ENCODE results near the gene RSPH4A. TPM values are rescaled to one million over a fixed set of nuclear protein-coding genes. Genes with fewer than 3 reads are reported as not detected.
"Not testable (repeated sequence)": the region's sequence is repeated elsewhere in the genome, so short reads cannot be mapped to it uniquely, and the experiment has no call there.

Gene RSPH4A
- total and polyA plus RNA-seq, 2 experiments from 2014 or later, result 0.46 to 0.83 TPM

DNA sequence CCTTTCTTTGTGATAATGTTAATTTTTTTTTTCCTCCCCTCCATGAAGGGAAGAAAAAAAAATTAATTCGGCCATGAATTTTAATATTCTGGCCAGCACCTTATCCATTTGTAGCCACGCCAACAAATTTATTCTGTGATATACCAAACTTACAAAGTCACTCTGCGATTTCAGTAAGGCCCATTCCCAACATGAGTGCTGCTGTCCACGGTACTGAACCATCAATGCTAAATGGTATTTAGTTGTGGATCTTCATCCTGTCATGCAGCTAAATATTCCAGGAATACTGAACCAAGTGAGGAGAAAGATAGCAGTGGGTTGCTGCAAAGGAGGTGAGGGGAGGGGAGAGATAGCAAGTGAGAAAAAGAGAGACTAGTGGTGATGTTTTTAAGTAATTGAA lies 19.5 kb upstream of the RSPH4A start:
- Histone ChIP-seq H4K20me1 (ENCODE audit: insufficient read depth, poor library complexity, severe bottlenecking) (no peaks in the 10 kb centered on the region), H3K27ac (no peak overlapping the region), H2AFZ (no peak overlapping the region), H3K9me3 (ENCODE audit: low read depth) (no peaks in the 10 kb centered on the region), H3K36me3 (replicated peaks; ENCODE audit: insufficient read depth, low read depth) (no peaks in the 10 kb centered on the region), H3K79me2 (no peaks in the 10 kb centered on the region), H3K4me2 (no peak overlapping the region), H3K27me3 (no peaks in the 10 kb centered on the region), H3K9me2 (replicated peaks; ENCODE audit: insufficient read depth) (no peaks in the 10 kb centered on the region), H3K4me3 (no peak overlapping the region), H3K4me1 (ENCODE audit: insufficient read depth) (no peaks in the 10 kb centered on the region)
- TF ChIP-seq EZH2phosphoT487 (IDR thresholded peaks at IDR 0.05; ENCODE audit: low read depth, severe bottlenecking, unreplicated experiment) (no peak), EZH2 (IDR thresholded peaks at IDR 0.05; ENCODE audit: borderline replicate concordance) (no peak), CTCF (IDR thresholded peaks at IDR 0.05; ENCODE audit: poor library complexity) (no peak)
- DNase-seq (ENCODE audit: low spot score), result peak; percentile 37
- WGBS (ENCODE audit: low lambda C conversion rate, missing lambda C conversion rate), result 83% methylated on average over 4 of the region's 4 CpGs

GRCh38 chr6:116603916-116604315 lies 12.4 kb upstream of the RSPH4A start:
- H2AFZ ChIP-seq; H3K4me1 ChIP-seq (ENCODE audit: insufficient read depth); H4K20me1 ChIP-seq (ENCODE audit: insufficient read depth, poor library complexity, severe bottlenecking); H3K4me2 ChIP-seq; H3K9me3 ChIP-seq (ENCODE audit: low read depth); DNase-seq (ENCODE audit: low spot score); H3K4me3 ChIP-seq; H3K36me3 ChIP-seq (replicated peaks; ENCODE audit: insufficient read depth, low read depth); H3K27ac ChIP-seq; H3K27me3 ChIP-seq; H3K9me2 ChIP-seq (replicated peaks; ENCODE audit: insufficient read depth); H3K79me2 ChIP-seq: not testable (repeated sequence)
- 87% methylated on average over 3 of the region's 3 CpGs for WGBS (ENCODE audit: low lambda C conversion rate, missing lambda C conversion rate)

DNA sequence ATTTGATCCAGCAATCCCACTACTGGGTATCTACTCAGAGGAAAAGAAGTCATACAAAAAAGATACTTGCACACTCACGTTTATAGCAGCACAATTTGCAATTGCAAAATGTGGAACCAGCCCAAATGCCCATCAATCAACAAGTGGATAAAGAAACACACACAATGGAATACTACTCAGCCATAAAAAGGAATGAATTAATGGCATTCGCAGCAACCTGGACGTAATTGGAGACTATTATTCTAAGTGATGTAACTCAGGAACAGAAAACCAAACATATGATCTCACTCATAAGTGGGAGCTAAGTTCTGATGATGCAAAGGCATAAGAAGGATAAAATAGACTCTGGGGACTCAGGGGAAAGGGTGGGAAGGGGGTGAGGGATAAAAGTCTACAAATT lies 11.4 kb upstream of the RSPH4A start:
- not testable (repeated sequence) for H3K27me3 ChIP-seq; H3K9me2 ChIP-seq (replicated peaks; ENCODE audit: insufficient read depth); H2AFZ ChIP-seq; H3K79me2 ChIP-seq; H3K9me3 ChIP-seq (ENCODE audit: low read depth); H3K4me3 ChIP-seq; H3K36me3 ChIP-seq (replicated peaks; ENCODE audit: insufficient read depth, low read depth); DNase-seq (ENCODE audit: low spot score); H3K4me1 ChIP-seq (ENCODE audit: insufficient read depth); H4K20me1 ChIP-seq (ENCODE audit: insufficient read depth, poor library complexity, severe bottlenecking); H3K4me2 ChIP-seq; H3K27ac ChIP-seq
- 90% methylated on average over 3 of the region's 3 CpGs for WGBS (ENCODE audit: low lambda C conversion rate, missing lambda C conversion rate)

DNA sequence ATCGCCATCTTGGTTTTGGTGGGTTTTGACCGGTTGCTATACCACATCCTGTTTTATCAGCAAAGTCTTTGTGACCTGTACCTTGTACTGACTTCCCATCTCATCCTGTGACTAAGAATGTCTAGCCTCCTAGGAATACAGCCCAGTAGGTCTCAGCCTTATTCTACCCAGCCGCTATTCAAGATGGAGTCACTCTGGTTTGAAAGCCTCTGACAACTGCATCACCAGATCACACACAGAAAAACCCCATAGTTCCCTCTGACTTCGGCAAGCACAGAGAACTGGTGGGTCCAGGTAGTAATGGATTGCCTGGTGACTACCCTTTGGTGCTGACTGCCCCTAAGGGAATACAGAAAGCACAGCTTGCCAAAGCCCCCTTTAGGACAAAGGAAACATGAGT lies 10.3 kb upstream of the RSPH4A start:
- Histone ChIP-seq H3K79me2 (no peaks in the 10 kb centered on the region), H4K20me1 (ENCODE audit: insufficient read depth, poor library complexity, severe bottlenecking) (no peaks in the 10 kb centered on the region), H3K4me3 (no peak overlapping the region), H3K36me3 (replicated peaks; ENCODE audit: insufficient read depth, low read depth) (no peaks in the 10 kb centered on the region), H3K9me3 (ENCODE audit: low read depth) (no peaks in the 10 kb centered on the region), H3K4me1 (ENCODE audit: insufficient read depth) (no peaks in the 10 kb centered on the region), H3K4me2 (no peak overlapping the region), H3K9me2 (replicated peaks; ENCODE audit: insufficient read depth) (no peaks in the 10 kb centered on the region), H3K27me3 (no peaks in the 10 kb centered on the region), H2AFZ (no peak overlapping the region), H3K27ac (no peak overlapping the region)
- WGBS (ENCODE audit: low lambda C conversion rate, missing lambda C conversion rate), result 91% methylated on average over 4 of the region's 4 CpGs
- TF ChIP-seq CTCF (IDR thresholded peaks at IDR 0.05; ENCODE audit: poor library complexity), result no peak
- no peak for TF ChIP-seq EZH2 (IDR thresholded peaks at IDR 0.05; ENCODE audit: borderline replicate concordance)
- TF ChIP-seq EZH2phosphoT487 (IDR thresholded peaks at IDR 0.05; ENCODE audit: low read depth, severe bottlenecking, unreplicated experiment), result no peak
- no peak for DNase-seq (ENCODE audit: low spot score)

GRCh38 chr6:116611056-116611455 lies 5.2 kb upstream of the RSPH4A start:
- Histone ChIP-seq H3K4me3 (no peak overlapping the region), H3K79me2 (no peaks in the 10 kb centered on the region), H3K9me2 (replicated peaks; ENCODE audit: insufficient read depth) (no peaks in the 10 kb centered on the region), H3K4me1 (ENCODE audit: insufficient read depth) (no peaks in the 10 kb centered on the region), H3K9me3 (ENCODE audit: low read depth) (no peaks in the 10 kb centered on the region), H4K20me1 (ENCODE audit: insufficient read depth, poor library complexity, severe bottlenecking) (no peaks in the 10 kb centered on the region), H3K36me3 (replicated peaks; ENCODE audit: insufficient read depth, low read depth) (no peaks in the 10 kb centered on the region), H3K4me2 (no peak overlapping the region), H3K27me3 (no peaks in the 10 kb centered on the region), H2AFZ (no peak overlapping the region), H3K27ac (no peak overlapping the region)
- no peak for TF ChIP-seq EZH2 (IDR thresholded peaks at IDR 0.05; ENCODE audit: borderline replicate concordance)
- TF ChIP-seq CTCF (IDR thresholded peaks at IDR 0.05; ENCODE audit: poor library complexity), result no peak
- TF ChIP-seq EZH2phosphoT487 (IDR thresholded peaks at IDR 0.05; ENCODE audit: low read depth, severe bottlenecking, unreplicated experiment), result no peak
- DNase-seq (ENCODE audit: low spot score), result no peak
- WGBS (ENCODE audit: low lambda C conversion rate, missing lambda C conversion rate), result 65% methylated on average over 4 of the region's 4 CpGs

All from hepatocyte (in vitro differentiated cells).